ENCODE data around the gene TTC29. TPM values are rescaled to one million over a fixed set of nuclear protein-coding genes. Genes with fewer than 3 reads are reported as not detected.

Gene TTC29
- total and polyA plus RNA-seq, 9 of the 15 experiments (the other 6 are each of a cell fraction or from before 2014, with no cell fraction given): 0.04 TPM; not detected in 8

GRCh38 chr4:146930673-146931072 is 15.0 kb downstream of the TTC29 start (continued):
- TF ChIP-seq, protein P1, sequence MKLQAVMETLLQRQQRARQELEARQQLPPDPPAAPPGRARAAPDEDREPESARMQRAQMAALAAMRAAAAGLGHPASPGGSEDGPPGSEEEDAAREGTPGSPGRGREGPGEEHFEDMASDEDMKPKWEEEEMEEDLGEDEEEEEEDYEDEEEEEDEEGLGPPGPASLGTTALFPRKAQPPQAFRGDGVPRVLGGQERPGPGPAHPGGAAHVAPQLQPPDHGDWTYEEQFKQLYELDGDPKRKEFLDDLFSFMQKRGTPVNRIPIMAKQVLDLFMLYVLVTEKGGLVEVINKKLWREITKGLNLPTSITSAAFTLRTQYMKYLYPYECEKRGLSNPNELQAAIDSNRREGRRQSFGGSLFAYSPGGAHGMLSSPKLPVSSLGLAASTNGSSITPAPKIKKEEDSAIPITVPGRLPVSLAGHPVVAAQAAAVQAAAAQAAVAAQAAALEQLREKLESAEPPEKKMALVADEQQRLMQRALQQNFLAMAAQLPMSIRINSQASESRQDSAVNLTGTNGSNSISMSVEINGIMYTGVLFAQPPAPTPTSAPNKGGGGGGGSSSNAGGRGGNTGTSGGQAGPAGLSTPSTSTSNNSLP (IDR thresholded peaks at IDR 0.05; ENCODE audit: borderline replicate concordance, low read depth, low read length): no peak
- TF ChIP-seq FOXA3 (CRISPR knock-in tag; conservative IDR thresholded peaks at IDR 0.05 in 1 of 2, IDR thresholded peaks at IDR 0.05 in 1 of 2) (no peak), ZNF3 (CRISPR knock-in tag; IDR thresholded peaks at IDR 0.05) (no peak), CC2D1A (IDR thresholded peaks at IDR 0.05) (no peak), ZNF77 (CRISPR knock-in tag; IDR thresholded peaks at IDR 0.05) (no peak), ZNF551 (CRISPR knock-in tag; IDR thresholded peaks at IDR 0.05) (no peak), RFX1 (IDR thresholded peaks at IDR 0.05) (no peak), SMAD4 (CRISPR knock-in tag; conservative IDR thresholded peaks at IDR 0.05) (no peak), NRF1 (conservative IDR thresholded peaks at IDR 0.05 in 1 of 2, IDR thresholded peaks at IDR 0.05 in 1 of 2) (no peak), RAD51 (IDR thresholded peaks at IDR 0.05; ENCODE audit: borderline replicate concordance, low read depth) (no peak), ZBTB43 (CRISPR knock-in tag; IDR thresholded peaks at IDR 0.05) (no peak)
